RWPE2 (cell line): ENCODE measurements around the gene HHAT.

ENCODE experiments used
- ATAC-seq: fragments of 200-7000 bp; cut with Tn5 transposase; 3 replicates; pipeline ENCODE4 v1.9.1; 2021; ENCODE audit warnings: low read depth
- DNase-seq: peaks from one replicate; pipeline ENCODE4 v3.0.0-alpha.2; 2020; ENCODE audit warnings: low spot score
- H3K27ac ChIP-seq: fragments of 450-650 bp; 2 replicates; pipeline ENCODE4 v1.5.1; 2017; ENCODE audit warnings: mild to moderate bottlenecking; ENCODE audit not compliant: poor library complexity, severe bottlenecking
- H3K27me3 ChIP-seq: fragments of 250-450 bp; sonication (Bioruptor Pico); 2 replicates; pipeline ENCODE4 v1.5.1; 2021; ENCODE audit warnings: mild to moderate bottlenecking, moderate library complexity; ENCODE audit not compliant: insufficient read depth, poor library complexity, severe bottlenecking
- H3K36me3 ChIP-seq: fragments of 250-450 bp; sonication (Bioruptor Pico); 2 replicates; pipeline ENCODE4 v1.5.1; 2020; ENCODE audit warnings: low read depth, mild to moderate bottlenecking, moderate library complexity
- H3K4me1 ChIP-seq: fragments of 250-450 bp; sonication (Bioruptor Pico); 2 replicates; pipeline ENCODE4 v1.5.1; 2021; ENCODE audit warnings: mild to moderate bottlenecking, moderate library complexity; ENCODE audit not compliant: insufficient read depth, poor library complexity, severe bottlenecking
- H3K4me3 ChIP-seq: fragments of 250-450 bp; sonication (Bioruptor Pico); 2 replicates; pipeline ENCODE4 v1.5.1; 2021; ENCODE audit warnings: mild to moderate bottlenecking, moderate library complexity; ENCODE audit not compliant: severe bottlenecking
- H3K9me3 ChIP-seq: fragments of 250-450 bp; sonication (Bioruptor Pico); 2 replicates; pipeline ENCODE4 v1.5.1; 2021; ENCODE audit warnings: mild to moderate bottlenecking, moderate library complexity; ENCODE audit not compliant: severe bottlenecking
- CTCF ChIP-seq: fragments of 450-650 bp; IDR thresholded peaks from one replicate; pipeline ENCODE4 v1.5.1; 2017; ENCODE audit warnings: mild to moderate bottlenecking, moderate library complexity; ENCODE audit not compliant: poor library complexity, severe bottlenecking

Gene HHAT

GRCh38 chr1:210328746-210329503 lies at the start of gene HHAT:
HHAT (plus strand) TSS chr1:210328902; CDS start chr1:210348976, 20,074 bp downstream.
- DNase-seq (peak; percentile 35), ATAC-seq (peak; percentile 70)
- no peaks in the 10 kb centered on the region for H3K27me3 ChIP-seq
- H3K9me3 ChIP-seq, result no peaks in the 10 kb centered on the region
- no peak for TF ChIP-seq CTCF
- H3K4me1 ChIP-seq, result peaks cover 4% of the 10 kb centered on the region
- no peaks in the 10 kb centered on the region for H3K36me3 ChIP-seq
- H3K4me3 ChIP-seq, result peak within 1 kb of the TSS; percentile 43
- peak within 1 kb of the TSS; percentile 56 for H3K27ac ChIP-seq

- H3K9me3 ChIP-seq, result peaks cover 3% of the 10 kb centered on the region
- H3K27ac ChIP-seq, result no peak overlapping the region
- H3K4me3 ChIP-seq, result no peak overlapping the region
- no peaks in the 10 kb centered on the region for H3K27me3 ChIP-seq
- TF ChIP-seq CTCF, result no peak
- no peaks in the 10 kb centered on the region for H3K36me3 ChIP-seq
- DNase-seq (no peak), ATAC-seq (no peak)
- H3K4me1 ChIP-seq, result no peaks in the 10 kb centered on the region
These were observed 48.5 kb upstream of the HHAT start for GRCh38 chr1:210280221-210280620.

- ATAC-seq, result no peak
- Histone ChIP-seq H3K9me3 (no peaks in the 10 kb centered on the region), H3K27me3 (no peaks in the 10 kb centered on the region), H3K27ac (no peak overlapping the region), H3K36me3 (no peaks in the 10 kb centered on the region), H3K4me3 (no peak overlapping the region), H3K4me1 (no peaks in the 10 kb centered on the region)
- no peak for DNase-seq
- TF ChIP-seq CTCF, result no peak
These were observed 40.6 kb upstream of the HHAT start for GRCh38 chr1:210288116-210288515.

- no peak overlapping the region for H3K27ac ChIP-seq
- H3K4me3 ChIP-seq, result no peak overlapping the region
- ATAC-seq, result no peak
- no peaks in the 10 kb centered on the region for H3K4me1 ChIP-seq
- no peaks in the 10 kb centered on the region for H3K9me3 ChIP-seq
- no peaks in the 10 kb centered on the region for H3K27me3 ChIP-seq
- TF ChIP-seq CTCF, result no peak
- DNase-seq, result no peak
- no peaks in the 10 kb centered on the region for H3K36me3 ChIP-seq
These were observed 39.5 kb upstream of the HHAT start for GRCh38 chr1:210289248-210289647.

GRCh38 chr1:210291081-210291764 lies 37.5 kb upstream of the HHAT start:
- no peaks in the 10 kb centered on the region for H3K9me3 ChIP-seq
- no peak overlapping the region for H3K27ac ChIP-seq
- DNase-seq (no peak), ATAC-seq (no peak)
- no peaks in the 10 kb centered on the region for H3K36me3 ChIP-seq
- H3K27me3 ChIP-seq, result no peaks in the 10 kb centered on the region
- TF ChIP-seq CTCF, result no peak
- H3K4me3 ChIP-seq, result no peak overlapping the region
- H3K4me1 ChIP-seq, result no peaks in the 10 kb centered on the region
